HEK293T (cell line): ENCODE measurements around the gene GJD2.

ENCODE experiments used
- BHLHE40 ChIP-seq: fragments of 450-650 bp; IDR thresholded peaks from 2 replicates; pipeline ENCODE4 v1.6.1; 2016; ENCODE audit warnings: mild to moderate bottlenecking, moderate library complexity, borderline replicate concordance
- FOXK2 ChIP-seq: fragments of 450-650 bp; IDR thresholded peaks from 2 replicates; pipeline ENCODE4 v1.6.1; 2016; ENCODE audit warnings: mild to moderate bottlenecking
- L3MBTL2 ChIP-seq: fragments of 450-650 bp; conservative IDR thresholded peaks from 2 replicates; pipeline ENCODE4 v1.6.1; 2016; ENCODE audit warnings: mild to moderate bottlenecking
- NFRKB ChIP-seq: fragments of 450-650 bp; IDR thresholded peaks from 2 replicates; pipeline ENCODE4 v1.6.1; 2016; ENCODE audit warnings: mild to moderate bottlenecking, moderate library complexity
- SP1 ChIP-seq: fragments of 450-650 bp; IDR thresholded peaks from 2 replicates; pipeline ENCODE4 v1.6.1; 2017
- TARDBP ChIP-seq: fragments of 450-650 bp; IDR thresholded peaks from 2 replicates; pipeline ENCODE4 v1.6.1; 2016
- ZNF384 ChIP-seq: fragments of 450-650 bp; IDR thresholded peaks from 2 replicates; pipeline ENCODE4 v1.6.1; 2016
- TF ChIP-seq, protein P1 (sequence below): fragments of 450-650 bp; IDR thresholded peaks from 2 replicates; pipeline ENCODE4 v1.6.1; 2016

DNA sequence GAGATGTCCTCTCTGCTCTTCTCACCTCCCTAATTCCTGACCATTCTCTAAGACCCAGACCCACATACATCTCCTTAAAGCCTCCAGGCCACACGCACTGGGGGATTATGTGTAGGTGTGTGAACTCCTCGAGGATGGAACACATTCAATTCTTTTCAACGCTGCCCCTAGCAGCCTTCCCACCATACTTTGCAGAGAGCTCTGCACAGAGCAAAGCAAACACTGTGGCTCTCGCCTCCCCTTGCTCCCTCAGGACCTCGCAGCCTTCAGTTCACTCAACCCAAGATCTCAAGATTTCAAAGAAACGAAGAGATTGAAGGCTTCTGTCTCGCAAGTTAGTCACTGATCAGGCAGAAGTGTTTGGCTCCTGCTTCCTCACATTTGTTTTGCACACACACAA, 34.5 kb upstream of the GJD2 start:
- no peak for TF ChIP-seq NFRKB
- TF ChIP-seq FOXK2: no peak
- no peak for TF ChIP-seq BHLHE40
- no peak for TF ChIP-seq L3MBTL2
- TF ChIP-seq TARDBP: no peak
- TF ChIP-seq ZNF384: no peak
- TF ChIP-seq, protein P1, sequence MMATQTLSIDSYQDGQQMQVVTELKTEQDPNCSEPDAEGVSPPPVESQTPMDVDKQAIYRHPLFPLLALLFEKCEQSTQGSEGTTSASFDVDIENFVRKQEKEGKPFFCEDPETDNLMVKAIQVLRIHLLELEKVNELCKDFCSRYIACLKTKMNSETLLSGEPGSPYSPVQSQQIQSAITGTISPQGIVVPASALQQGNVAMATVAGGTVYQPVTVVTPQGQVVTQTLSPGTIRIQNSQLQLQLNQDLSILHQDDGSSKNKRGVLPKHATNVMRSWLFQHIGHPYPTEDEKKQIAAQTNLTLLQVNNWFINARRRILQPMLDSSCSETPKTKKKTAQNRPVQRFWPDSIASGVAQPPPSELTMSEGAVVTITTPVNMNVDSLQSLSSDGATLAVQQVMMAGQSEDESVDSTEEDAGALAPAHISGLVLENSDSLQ: no peak
- TF ChIP-seq SP1: no peak
